Fibroblast of skin of right biceps (primary cell): ENCODE measurements around the gene LAMA3.
"Not testable (repeated sequence)": the region's sequence is repeated elsewhere in the genome, so short reads cannot be mapped to it uniquely, and the experiment has no call there.

Source experiments
- DNase-seq: peaks from one replicate; pipeline ENCODE4 v3.0.0-alpha.2; 2013

Gene LAMA3

DNA sequence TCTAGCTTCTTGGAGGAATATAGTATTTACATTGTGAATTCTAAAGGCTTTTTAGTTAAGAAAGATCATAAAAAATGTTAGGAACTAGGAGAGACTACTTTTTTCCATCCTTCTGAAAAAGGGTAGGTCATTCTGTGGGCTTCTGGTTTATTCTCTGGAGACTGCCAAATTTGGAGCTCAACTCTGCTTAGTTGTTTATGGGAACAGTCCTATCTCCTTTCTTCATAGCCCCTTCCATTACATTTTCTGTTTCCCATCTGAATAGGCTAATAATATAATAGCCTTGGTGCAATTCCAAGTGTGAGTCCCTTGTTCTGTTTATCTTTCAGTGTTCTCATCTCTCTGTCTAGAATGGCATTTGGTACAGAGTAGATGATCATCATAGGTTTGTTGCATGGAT, 15.6 kb downstream of the LAMA3 start:
- no peak for DNase-seq

DNA sequence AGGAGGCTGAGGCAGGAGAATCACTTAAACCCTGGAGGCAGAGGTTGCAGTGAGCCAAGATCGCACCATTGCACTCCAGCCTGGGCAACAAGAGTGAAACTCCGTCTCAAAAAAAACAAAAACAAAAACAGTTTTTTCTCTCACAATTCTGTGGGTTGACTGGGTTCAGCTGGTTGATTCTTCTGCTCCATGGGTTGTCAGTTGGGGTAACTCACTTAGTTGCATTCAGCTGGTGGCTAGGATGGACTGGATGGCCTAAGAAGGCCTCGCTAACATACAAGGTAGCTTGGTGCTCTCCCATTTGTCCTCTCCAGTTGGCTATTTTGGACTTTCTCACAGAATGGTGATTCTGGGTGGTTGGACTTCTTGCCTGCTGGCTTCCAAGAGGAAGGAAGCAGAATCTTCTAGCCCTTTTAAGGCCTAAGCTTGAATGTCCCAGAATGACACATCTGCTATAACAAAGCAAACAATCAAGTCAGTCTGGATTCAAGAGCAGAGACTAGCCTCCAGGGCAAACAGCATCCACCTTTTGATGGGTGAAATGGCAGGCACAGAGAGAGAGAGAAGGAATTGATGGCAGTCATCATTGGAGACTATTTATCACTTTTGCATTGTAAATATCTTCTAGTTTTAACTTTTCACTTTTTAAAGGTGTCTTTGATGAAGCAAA, 17.9 kb downstream of the LAMA3 start:
- DNase-seq = no peak

DNA sequence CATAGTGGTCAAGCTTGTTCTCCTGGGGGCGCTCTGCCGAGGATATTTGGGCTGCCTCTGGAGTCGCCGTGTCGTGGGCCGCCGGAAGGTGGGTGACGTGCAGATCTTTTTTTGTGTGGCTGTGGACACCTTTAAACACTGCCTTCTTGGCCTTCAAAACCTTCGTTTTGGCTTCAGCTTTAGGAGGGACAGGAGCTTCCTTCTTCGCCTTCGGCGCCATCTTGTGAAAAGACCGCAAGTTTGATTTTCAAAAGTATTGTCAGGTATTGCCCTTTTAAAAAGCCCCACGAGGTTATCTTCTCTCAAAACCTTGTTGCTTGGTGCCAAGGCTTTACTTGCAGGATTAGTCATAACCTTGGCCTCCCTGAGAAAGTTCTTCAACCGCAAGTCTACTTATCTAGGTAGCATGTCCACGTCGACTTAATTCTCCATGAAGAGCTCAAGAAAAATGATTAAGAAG, 20.8 kb downstream of the LAMA3 start:
- peak; percentile 37 for DNase-seq

DNA sequence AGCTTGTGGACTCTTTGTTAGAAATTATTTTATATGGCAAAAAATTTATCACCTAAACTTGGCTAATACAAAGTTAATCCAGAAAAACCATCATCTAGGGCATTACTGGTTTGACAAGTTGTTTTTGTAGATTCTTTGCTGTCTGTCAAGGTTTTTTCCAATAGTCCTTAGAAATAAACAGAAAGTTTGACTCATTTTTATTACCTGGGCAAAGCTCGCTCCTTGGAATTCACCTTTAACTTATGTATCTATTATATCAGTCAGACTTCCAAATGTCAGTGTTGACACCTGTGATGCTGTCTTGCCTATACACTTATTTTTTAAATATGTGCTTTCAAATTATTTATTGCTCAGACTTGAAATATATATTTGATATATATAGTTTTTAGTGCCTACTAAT, 21.7 kb downstream of the LAMA3 start:
- DNase-seq = no peak

DNA sequence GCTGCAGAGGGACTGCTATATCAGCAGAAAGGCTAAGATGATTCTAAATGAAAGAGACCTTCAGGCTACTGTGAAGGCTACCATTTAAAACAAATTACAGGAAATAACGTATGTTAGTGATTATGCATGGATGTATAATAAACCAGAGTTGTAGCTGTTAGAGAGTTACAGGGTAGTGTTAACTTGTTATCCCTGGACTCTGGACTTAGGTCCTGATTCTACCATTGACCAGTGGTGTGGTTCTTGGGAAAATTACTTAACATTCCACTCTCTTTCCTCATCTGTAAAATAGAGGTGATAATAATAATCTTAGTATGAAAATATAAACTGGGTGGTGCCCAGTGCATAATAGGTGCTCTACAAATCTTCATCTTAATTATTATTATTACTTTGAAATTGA, 22.2 kb downstream of the LAMA3 start:
- no peak for DNase-seq

DNA sequence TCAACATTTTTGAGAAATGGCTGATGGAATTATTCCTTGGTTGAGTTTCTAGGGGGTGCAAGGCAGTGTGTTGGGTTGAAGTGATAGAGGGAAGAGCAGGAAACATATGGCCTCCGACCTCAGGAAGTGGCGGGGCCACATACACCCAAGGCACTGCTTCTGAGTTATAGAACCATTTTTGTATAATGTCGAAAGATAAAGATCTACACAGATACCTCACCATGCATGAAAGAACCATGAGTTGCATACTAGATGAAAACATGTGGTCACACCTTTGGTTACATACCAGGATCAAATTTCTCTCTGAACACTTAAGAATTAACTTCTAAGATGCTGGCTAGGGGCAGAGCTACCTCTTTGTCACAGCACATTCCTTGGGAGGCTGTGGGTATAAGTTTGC, 23.2 kb downstream of the LAMA3 start:
- DNase-seq = no peak

DNA sequence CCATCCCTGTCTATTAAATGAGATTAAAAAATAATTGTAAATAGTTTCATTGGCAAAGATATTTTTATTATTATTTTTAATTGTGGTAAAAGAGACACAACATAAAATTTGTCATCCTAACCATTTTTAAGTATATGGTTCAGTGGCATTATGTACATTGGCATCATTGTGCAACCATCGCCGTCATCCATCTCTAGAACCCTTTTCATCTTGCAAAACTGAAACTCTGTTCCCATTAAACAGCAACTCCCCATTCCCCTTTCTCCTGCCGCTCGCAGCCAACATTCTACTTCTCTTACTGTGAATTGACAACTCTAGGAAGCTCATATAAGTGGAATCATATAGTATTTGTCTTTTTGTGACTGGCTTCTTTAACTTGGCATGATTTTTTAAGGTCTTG, 25.3 kb downstream of the LAMA3 start:
- DNase-seq = no peak

DNA sequence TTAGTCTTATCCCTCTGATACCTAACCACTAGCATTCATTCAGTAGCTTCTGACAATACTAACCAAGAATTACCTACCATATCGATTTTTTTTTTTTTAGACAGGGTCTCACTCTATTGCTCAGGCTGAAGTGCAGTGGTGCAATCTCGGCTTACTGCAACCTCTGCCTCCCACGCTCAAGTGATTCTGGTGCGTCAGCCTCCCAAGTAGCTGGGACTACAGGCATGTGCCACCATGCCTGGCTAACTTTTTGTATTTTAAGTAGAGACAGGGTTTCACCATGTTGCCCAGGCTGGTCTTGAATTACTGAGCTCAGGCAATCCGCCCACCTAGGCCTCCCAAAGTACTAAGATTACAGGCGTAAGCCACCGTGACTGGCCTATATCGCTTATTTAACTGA, 26.8 kb downstream of the LAMA3 start:
- not testable (repeated sequence) for DNase-seq

DNA sequence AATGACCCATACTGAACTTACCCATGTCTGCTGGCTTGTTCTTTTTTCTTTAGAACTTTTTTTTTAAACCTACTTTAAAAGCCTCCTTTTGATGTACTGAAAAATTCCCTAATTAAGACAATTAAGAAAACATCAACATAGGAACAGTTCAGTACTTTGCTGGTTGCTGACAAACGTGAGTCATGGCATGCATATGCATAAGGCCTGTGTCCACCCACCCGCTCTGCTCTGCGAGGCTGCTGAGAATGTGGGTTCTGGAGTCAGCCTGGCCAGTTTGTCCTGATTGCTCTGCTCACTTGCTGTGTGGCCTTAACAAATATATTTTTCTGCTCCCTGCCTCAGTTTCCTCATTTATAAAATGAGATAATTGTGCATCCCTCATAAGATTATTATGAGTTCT, 27.3 kb downstream of the LAMA3 start:
- DNase-seq = peak; percentile 81

DNA sequence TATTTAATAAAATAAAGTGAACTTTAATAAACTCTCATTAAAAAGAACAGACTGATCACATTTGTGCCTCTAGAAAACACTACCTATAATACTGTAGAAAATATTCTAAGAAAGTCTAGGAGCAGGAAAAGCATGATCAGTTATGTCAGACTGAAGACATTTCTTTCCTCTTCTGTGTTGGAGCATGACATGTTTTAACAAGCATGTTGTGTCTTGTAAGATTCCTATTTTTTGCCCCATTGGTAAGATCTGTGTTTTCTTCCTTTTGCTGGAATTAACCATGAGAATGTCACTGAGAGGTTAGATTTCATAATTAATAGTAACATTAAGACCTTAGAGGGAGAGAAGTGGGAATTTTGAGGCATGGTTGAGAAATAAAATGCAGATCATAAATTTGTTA, 27.7 kb downstream of the LAMA3 start:
- DNase-seq = no peak

DNA sequence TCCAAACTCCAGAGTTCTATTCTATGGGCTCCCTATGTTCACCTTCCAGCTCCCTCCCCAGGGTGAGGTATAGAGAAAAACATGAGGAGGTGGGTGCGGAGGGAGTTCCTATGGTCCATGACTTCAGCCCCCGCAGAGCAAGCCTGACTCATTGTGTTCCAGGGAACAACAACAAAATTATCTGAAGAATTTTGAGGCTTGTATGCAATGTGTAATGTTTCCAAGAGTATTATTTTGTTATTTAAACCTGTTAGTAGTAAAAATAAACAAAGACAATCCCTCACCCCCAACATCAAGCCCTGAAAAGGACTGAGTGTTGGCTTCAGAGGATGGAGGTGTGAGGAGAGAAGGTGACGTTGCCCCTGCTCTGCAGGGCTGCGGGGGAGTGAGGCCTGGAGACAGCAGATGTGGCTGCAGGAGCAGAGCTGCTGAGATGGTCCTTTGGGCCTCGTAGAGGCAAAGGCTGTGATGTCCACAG, 29.0 kb downstream of the LAMA3 start:
- peak; percentile 76 for DNase-seq

DNA sequence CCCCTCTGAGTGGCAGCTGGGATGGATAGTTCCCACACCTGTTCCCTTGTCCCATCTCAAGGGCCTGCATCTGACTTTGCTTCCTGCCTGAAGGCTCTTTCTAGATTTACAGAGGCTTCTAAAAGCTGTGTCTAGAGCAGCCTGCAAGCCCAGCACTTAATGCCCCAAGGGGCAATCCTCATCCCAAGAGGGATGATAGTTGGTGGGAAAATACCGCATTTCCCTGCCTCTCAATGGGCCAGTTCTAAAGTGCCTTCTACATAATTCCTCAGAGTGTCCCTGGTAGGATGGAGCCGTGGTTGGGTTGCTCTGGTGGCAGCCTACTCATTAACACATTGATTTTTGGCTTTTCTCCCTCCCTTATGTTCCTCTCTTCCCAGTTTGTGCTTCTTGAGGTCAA, 29.5 kb downstream of the LAMA3 start:
- no peak for DNase-seq

DNA sequence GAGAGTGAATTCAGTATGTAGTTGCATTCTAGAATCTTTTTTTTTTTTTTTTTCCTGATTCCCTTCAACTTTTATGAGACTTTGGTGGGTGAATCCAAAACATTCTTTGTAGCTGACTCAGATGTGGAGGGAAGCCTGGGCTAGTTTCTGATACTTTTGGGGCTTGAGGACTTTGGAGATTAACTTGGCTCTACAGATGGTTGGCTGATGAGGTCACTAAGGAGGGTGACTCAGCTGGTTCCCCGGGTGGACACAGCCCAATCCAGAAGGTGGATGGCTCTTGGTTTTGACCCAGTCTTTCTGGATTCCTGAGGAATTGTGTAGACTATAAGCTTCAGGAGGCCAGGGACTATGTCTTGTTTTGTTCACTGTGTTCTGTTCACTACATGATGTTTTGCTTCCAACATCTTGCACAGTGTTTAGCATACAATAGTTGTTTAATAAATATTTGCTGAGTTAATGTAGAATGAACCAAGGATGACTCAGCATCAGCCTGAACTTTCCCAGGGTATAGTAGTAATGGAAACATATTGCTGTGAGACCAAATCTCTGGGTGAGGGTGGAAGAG, 30.5 kb downstream of the LAMA3 start:
- DNase-seq = peak; percentile 99

DNA sequence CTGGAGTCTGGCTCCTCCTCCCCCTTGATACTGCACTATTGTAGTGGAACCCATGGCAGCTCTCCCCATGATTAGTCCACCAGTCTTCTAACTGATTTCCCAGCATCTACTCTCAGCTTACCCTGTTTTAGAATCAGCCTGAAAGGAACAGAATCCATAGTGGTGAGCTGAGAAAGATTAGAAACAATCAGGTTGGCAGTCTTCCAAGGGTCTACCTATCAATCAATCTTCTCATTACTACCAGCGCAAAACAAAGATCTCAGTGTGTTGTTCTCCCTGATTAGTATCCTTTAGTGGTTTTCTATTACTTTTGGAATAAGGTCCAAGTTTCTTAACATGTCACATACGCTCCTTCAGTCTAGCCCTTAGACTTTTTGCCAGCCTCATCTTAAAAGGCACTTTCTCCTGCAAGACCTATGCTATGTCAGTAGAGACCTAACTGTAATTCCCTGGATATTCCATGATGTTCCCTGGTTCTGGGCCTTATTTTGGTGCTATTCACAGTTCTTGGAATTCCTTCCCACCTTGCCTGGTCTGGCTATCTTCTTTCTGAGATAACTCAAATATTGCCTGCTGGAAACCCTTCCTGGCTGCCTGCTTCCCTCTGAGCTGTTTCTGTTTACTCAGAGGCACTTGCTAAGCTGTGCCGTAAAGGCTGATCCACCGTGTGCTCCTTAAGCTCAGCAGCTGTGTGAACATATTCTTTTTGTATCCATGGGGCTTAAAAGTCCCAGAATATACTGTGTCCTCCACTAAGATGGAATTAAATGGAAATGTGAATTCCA, 32.6 kb downstream of the LAMA3 start:
- no peak for DNase-seq

DNA sequence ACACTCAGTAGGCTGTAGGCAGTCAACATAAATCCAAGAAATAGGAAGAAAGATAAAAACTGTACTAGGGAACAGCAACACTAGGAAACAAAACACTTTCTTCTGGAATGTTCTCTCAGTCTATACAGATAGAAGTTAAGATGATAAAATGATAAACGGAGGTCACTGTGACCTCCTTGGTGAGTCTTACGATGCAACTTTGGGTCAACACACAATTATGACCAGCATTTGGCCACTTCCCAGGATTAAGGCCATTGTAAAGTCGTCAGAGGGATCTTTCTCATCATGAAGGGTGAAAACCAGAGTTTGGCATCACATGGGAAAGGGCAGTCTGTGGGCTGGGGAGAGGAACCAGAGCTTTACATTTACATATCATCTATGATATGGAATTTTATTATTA, 33.4 kb downstream of the LAMA3 start:
- DNase-seq = peak; percentile 42

DNA sequence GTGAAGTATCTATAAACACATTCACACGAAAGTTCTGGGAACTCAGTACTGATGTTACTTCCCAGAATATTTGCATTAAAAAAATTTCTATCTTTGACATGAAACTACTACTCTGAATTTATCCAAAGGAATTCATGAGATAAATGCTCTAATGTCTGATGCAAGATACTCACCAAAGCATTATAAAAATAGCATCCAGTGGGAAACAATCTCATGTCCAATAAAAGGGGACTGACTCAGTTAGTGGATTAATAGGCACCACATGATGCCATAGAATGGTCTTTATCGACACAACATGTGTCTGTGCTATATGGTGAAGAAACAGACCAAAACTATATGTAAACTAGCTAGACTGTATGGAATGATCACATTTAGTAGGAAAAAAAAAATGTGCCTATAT, 33.9 kb downstream of the LAMA3 start:
- peak; percentile 82 for DNase-seq

DNA sequence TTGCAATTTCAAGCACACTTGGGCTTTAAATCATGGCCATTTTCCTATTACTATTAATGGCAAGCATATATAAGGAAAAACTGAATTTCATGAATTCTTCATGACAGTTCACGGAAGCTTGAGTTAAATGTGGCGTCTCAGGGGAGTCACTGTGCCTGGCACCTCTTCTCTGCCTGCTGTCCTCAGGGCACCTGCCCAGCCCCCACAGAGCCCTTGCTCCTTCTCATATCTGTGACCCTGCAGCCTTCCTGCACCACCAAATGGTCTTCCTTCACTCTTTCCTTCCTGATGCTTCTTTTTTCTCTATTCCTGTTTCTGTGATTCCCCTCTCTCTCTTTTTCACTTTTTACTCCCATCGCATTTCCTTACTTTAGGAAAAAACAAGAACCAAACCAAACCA, 35.4 kb downstream of the LAMA3 start:
- DNase-seq = no peak

DNA sequence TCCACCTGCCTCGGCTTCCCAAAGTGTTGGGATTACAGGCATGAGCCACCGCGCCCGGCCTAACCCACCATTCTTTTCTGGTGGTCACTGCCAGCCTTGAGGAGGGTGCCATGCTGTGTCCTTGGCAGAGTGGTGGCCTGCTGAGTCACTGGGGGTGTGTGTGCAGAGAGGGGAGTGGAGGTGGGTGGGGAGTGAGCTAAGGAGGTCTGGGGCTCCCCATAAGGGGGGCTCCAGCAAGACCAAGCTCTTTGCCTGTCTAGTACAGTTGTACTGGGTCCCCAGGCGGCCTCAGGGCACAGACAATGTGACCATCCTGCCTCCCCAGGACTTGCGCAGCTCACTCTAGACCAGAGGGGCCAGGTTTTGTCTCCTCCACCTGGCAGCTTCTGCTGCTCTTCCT, 36.1 kb downstream of the LAMA3 start:
- DNase-seq = no peak

DNA sequence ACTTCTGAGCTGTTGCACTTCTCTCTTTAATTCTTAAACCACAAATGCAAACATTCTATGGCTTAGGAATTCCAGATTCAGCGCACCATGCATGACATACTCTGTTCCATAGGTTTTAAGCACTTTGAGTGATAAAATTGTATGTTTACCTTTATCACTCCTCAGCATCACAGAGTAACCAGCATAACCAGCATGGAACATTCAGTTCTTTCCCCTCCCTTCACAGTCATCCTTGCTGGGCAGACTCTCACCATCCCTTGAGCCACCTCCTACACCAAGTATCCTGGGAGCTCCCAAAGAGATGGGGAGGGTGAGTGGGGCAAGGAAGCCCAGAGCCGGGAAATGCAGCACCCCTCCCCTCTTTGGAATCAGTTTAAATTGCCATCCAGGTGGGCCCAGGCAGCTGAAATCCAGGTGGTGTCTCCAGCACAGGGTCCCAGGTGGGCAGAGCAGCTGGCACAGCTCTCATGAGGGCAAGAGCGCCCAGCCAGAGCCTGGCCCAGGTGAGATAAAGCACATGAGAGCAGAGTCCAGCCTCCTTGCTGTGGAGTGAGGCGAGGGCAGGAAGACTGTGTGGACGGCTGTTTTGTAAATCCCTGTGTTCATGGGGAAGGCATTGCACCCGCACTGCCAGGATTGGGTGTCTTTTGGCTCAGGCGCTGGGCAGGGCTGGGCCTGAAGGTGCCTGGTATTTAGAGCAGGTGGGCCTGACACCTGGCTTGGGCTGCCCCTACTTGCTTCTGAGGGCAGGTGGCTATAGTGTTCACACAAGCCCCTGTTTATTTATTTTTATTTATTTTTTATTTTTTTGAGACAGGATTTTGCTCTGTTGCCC, 36.8 kb downstream of the LAMA3 start:
- no peak for DNase-seq

DNA sequence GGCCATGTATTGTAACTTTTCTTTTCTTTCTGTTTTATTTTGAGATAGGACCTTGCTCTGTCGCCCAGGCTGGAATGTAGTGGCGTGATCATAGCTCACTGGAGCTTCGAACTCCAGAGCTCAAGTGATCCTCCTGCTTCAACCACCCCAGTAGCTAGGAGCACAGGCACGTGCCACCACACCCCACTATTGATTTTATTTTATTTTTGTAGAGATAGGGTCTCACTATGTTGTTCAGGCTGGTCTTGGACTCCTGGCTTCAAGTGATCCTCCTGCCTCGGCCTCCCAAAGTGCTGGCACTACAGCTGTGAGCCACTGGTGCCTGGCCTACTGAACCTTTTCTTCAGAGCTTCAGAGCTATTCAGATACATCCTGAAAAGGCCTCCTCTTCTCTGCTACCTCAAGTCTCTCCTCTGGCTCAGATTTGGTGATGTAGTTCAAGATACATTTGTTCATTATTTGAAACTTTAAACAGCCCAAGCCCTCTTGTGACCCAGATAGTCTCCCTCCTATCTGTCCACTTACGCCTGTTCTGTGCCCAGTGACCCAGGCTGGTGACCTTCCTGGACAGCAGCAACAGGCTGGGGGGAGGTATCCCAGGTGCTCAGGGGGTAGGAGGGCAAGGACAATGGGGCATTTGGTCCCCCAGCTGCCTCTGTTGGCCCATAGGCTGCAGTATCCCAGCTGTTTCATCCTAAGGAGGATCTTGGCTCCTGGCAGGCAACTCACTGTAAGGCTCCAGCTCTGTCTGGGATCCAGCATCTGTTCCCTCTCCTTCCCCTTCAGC, 38.6 kb downstream of the LAMA3 start:
- no peak for DNase-seq

DNA sequence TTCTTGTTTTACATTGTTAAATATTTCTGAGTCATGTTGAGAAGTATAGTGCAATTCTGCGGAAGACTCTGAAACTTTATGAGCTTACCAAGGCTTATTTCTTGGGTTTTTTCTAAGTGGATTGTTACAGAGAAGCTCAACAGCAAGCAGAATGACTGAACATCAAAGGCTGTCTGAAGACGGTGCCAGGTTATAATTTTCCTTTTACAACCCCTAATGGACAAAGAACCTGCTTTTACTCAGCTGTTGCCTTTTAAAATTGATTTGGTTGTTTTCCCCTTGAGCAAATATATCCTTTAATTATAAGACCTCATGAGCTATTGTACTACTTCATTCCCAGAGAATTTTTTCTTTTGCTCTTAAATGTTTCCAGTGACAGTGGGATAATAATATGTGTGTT, 41.6 kb downstream of the LAMA3 start:
- no peak for DNase-seq

DNA sequence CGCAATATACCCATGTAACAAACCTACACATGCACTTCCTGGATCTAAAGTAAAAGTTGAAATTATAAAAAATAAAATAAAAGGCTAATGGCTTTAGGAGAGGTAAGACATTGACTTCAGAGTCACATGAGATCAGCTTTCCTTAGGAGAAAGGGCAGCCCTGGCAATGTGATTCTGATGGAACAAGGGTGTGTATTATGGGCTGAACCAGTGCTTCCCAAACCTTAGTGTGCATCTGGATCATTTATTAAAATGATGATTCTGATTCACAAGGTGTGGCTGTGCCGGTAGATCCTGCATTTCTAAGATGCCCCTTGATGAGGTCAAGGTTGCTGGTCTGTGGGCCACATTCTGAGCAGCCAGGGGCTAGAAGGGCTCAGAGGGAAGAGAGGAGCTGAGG, 42.6 kb downstream of the LAMA3 start:
- DNase-seq = no peak
